Ishikawa (cell line): ENCODE results near the gene HMGN3.

Experiments
- EGR1 ChIP-seq: IDR thresholded peaks from 2 replicates; pipeline ENCODE4 v1.6.1; 2012
- EP300 ChIP-seq: IDR thresholded peaks from 2 replicates; pipeline ENCODE4 v1.6.1; 2012; ENCODE audit warnings: borderline replicate concordance
- FOXM1 ChIP-seq: IDR thresholded peaks from 2 replicates; pipeline ENCODE4 v1.6.1; 2012; ENCODE audit warnings: low read depth, borderline replicate concordance
- NFIC ChIP-seq: IDR thresholded peaks from 2 replicates; pipeline ENCODE4 v1.6.1; 2012
- RAD21 ChIP-seq: IDR thresholded peaks from 2 replicates; pipeline ENCODE4 v1.6.1; 2012; ENCODE audit warnings: low read depth
- TAF1 ChIP-seq: IDR thresholded peaks from 2 replicates; pipeline ENCODE4 v1.6.1; 2012; ENCODE audit warnings: low read depth, mild to moderate bottlenecking
- TCF12 ChIP-seq: IDR thresholded peaks from 2 replicates; pipeline ENCODE4 v1.6.1; 2012; ENCODE audit warnings: low read depth
- TEAD4 ChIP-seq: IDR thresholded peaks from 2 replicates; pipeline ENCODE4 v1.6.1; 2012
- YY1 ChIP-seq: IDR thresholded peaks from 2 replicates; pipeline ENCODE4 v1.6.1; 2012; ENCODE audit warnings: low read depth
- ZBTB7A ChIP-seq: IDR thresholded peaks from 2 replicates; pipeline ENCODE4 v1.6.1; 2012; ENCODE audit warnings: low read depth
- TF ChIP-seq, protein P1 (sequence below): IDR thresholded peaks from 2 replicates; pipeline ENCODE4 v1.6.1; 2012; ENCODE audit warnings: low read depth, mild to moderate bottlenecking
- TF ChIP-seq, protein P2 (sequence below): IDR thresholded peaks from 2 replicates; pipeline ENCODE4 v1.6.1; 2012
- TF ChIP-seq, protein P3 (sequence below): IDR thresholded peaks from 2 replicates; pipeline ENCODE4 v1.6.1; 2012

Gene HMGN3

DNA sequence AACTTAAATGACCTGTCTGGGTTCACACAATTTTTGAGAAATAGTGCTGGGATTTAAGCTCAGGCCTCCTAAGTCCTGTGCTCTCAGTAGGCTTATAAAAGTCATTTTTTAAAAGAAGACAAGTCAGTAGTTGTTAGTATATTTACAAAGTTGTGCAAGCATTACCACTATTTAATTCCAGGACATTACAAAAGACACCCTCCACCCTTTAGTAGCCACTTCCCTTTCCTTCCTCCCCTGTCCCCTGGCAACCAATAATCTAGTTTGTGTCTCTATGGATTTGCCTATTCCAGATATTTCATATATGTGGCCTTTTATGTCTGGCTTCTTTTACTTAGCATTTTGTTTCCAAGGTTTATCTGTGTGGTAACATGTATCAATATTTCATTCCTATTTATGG lies 37.6 kb downstream of the HMGN3 start:
- TF ChIP-seq, protein P1, sequence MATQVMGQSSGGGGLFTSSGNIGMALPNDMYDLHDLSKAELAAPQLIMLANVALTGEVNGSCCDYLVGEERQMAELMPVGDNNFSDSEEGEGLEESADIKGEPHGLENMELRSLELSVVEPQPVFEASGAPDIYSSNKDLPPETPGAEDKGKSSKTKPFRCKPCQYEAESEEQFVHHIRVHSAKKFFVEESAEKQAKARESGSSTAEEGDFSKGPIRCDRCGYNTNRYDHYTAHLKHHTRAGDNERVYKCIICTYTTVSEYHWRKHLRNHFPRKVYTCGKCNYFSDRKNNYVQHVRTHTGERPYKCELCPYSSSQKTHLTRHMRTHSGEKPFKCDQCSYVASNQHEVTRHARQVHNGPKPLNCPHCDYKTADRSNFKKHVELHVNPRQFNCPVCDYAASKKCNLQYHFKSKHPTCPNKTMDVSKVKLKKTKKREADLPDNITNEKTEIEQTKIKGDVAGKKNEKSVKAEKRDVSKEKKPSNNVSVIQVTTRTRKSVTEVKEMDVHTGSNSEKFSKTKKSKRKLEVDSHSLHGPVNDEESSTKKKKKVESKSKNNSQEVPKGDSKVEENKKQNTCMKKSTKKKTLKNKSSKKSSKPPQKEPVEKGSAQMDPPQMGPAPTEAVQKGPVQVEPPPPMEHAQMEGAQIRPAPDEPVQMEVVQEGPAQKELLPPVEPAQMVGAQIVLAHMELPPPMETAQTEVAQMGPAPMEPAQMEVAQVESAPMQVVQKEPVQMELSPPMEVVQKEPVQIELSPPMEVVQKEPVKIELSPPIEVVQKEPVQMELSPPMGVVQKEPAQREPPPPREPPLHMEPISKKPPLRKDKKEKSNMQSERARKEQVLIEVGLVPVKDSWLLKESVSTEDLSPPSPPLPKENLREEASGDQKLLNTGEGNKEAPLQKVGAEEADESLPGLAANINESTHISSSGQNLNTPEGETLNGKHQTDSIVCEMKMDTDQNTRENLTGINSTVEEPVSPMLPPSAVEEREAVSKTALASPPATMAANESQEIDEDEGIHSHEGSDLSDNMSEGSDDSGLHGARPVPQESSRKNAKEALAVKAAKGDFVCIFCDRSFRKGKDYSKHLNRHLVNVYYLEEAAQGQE, result no peak
- TF ChIP-seq FOXM1 (no peak), ZBTB7A (no peak), YY1 (no peak), NFIC (no peak), TCF12 (no peak), TAF1 (no peak), EGR1 (no peak), EP300 (no peak)
- TF ChIP-seq, protein P2, sequence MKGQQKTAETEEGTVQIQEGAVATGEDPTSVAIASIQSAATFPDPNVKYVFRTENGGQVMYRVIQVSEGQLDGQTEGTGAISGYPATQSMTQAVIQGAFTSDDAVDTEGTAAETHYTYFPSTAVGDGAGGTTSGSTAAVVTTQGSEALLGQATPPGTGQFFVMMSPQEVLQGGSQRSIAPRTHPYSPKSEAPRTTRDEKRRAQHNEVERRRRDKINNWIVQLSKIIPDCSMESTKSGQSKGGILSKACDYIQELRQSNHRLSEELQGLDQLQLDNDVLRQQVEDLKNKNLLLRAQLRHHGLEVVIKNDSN, result no peak
- TF ChIP-seq, protein P3, sequence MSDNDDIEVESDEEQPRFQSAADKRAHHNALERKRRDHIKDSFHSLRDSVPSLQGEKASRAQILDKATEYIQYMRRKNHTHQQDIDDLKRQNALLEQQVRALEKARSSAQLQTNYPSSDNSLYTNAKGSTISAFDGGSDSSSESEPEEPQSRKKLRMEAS, result no peak

DNA sequence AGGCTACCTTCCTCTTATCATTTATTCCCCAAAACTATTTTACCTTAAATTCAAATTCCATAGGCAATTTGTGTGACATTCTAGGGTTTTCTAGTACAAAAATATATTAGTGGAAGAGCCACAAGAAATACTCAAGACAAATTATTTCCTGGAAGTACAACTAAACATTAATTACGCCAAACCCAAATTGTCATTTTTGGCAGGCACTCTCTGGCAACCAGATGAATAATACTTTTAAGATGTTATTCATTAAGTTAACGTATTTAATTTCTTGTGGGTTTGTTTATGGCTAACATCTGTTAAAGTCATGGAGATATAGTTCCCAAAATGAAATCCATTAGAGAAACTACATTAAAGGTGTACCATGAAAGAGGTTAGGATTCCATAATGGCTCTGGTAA lies 40.5 kb downstream of the HMGN3 start:
- TF ChIP-seq ZBTB7A (no peak), NFIC (no peak)
- TF ChIP-seq, protein P1, result no peak

DNA sequence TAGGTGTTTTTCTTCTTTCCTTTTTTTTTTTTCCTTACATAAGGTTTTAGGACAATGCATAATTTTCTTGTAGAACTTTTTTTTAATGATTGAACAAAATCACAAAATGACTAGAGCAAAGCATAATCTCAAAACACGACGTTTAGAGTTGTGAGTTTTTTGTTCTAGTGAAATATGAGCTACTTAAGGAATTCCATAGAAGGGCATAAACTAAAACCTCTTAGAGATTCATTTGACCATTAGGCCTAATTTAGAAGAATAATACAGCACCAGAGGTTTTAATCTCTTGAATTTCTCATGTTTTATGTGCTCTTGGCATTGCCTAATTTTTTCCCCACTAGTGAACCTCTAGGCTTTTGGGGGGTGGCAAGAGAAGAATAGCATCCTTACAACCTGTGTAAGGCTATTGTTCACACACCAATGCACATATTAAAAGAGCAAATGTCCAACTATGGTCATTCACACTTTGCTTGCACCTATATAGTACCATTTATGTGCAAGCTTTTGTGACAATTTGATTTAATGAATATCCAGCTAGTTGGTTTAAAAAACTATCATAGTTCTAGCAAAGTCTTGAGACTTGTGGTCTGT lies 44.6 kb downstream of the HMGN3 start:
- TF ChIP-seq, protein P1, result no peak
- no peak for TF ChIP-seq ZBTB7A
- no peak for TF ChIP-seq YY1
- TF ChIP-seq FOXM1, result no peak

DNA sequence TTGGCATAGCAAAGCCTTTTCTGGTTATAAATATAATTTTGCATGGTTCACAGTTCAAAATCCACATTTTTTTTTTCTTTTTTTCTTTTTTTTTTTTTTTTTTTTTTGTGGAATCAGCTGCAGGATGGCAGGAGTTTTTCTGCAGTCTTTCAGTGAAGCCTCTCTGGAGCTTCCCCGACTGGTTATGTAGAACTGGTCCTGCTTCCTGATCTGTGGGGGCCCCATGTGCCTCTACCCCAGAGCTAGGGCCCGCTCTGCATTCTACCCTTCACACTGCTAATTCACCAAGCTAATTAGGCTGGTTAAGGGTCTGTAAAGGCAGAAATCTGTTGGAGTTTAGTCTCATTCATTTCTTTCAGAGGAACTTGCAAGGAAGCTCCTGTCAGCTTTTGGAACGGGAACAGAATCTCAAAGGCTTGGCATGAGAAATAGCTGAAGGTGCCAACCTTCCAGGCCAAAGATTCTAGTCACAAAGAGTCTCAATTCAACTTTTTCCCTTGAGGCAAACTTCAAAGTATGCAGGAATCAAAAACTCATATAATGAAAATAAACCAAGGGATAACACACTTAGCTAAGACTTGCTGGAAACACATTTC lies 45.5 kb downstream of the HMGN3 start:
- no peak for TF ChIP-seq TCF12
- TF ChIP-seq, protein P2, result no peak
- no peak for TF ChIP-seq RAD21

DNA sequence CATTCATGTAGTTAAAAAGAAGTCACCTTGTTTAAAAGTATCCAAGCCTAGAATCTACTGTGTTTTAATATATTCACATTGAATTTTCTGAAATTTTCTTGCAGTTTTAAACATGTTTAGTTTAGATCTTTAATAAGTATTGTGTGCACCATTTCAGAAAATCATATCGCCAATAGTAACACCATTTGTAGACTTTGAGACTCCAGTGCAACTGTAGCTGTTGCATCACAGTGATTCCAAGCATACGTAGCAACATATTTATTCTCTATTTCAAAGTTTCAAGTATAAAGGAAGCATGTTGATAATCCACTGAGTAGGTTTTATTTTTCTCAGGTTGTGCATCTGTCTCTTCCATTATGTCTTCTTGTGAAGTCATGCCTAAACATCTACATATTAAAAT lies 46.4 kb downstream of the HMGN3 start:
- TF ChIP-seq EP300 (no peak), RAD21 (no peak), ZBTB7A (no peak), FOXM1 (no peak)

DNA sequence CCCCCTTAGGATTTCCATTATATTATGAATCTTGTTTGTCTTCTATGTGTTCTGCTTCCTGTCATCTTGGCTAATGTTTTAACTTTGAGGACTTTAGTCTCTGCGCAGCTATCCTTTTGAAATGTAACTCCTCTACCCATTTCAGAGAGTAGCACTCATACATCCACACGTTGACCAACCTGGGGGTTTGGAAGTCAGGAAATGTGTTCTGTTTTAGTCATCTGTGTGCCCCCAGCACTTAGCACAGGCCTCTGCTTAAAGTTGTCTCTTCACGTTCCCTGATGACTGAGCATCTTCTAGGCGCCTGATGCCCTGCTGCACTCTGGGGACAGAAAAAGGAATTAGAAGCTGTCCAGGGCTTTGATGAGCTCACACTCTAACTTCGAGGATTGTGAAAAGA lies 47.9 kb downstream of the HMGN3 start:
- TF ChIP-seq ZBTB7A (no peak), RAD21 (no peak), NFIC (no peak), FOXM1 (no peak), TEAD4 (no peak), TAF1 (no peak), YY1 (no peak)
- TF ChIP-seq, protein P1, result no peak
- TF ChIP-seq, protein P3, result no peak
